GM19240 (cell line): Measurements from ENCODE around the gene ACACB.
A peak's percentile ranks its signal among the peaks of the same experiment; 100 is the strongest.

ENCODE experiments used
- DNase-seq: peaks from one replicate; pipeline ENCODE4 v3.0.0; 2011; ENCODE audit warnings: low spot score; ENCODE audit not compliant: insufficient read length

ACACB gene

GRCh38 chr12:109253913-109254544 lies 137.6 kb downstream of the ACACB start:
- no peak for DNase-seq

DNA sequence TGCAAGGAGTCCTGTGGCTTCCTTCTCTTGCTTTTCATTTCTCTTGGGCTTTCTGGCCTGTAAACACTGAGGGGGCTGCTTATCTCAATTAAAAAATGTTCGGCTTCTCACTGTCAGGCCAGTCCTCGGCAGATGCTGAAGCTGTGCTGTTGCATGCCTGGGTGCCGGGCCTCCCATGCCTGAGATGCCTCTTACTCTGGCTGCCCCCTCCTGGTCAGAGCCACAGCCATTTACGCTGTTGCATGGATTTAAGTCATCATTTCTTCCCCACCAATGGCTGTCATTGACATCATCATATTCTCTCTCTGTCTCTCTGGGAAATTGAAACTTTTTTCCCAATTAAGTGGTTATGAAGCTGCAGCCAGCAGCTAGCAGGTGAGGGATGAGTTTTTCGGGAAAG lies 139.0 kb downstream of the ACACB start:
- no peak for DNase-seq

GRCh38 chr12:109256011-109256410 lies 139.6 kb downstream of the ACACB start:
- no peak for DNase-seq

DNA sequence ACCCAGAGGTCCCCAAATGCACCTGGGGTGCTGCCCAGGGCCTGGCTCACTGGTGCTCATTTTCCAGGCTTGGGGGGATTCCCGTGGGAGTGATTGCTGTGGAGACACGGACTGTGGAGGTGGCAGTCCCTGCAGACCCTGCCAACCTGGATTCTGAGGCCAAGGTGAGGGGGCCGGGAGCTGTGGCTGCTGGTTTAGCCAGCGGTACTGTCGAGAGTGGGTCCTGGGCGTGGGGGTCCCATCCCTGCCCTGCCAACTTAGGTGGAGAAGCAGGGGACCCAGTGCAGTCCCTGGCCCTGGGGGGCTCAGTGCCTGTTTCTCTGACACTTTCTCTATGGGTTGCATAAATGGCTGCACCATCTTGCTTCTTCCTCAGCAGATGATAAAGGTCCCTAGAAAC lies 141.8 kb downstream of the ACACB start:
- no peak for DNase-seq

DNA sequence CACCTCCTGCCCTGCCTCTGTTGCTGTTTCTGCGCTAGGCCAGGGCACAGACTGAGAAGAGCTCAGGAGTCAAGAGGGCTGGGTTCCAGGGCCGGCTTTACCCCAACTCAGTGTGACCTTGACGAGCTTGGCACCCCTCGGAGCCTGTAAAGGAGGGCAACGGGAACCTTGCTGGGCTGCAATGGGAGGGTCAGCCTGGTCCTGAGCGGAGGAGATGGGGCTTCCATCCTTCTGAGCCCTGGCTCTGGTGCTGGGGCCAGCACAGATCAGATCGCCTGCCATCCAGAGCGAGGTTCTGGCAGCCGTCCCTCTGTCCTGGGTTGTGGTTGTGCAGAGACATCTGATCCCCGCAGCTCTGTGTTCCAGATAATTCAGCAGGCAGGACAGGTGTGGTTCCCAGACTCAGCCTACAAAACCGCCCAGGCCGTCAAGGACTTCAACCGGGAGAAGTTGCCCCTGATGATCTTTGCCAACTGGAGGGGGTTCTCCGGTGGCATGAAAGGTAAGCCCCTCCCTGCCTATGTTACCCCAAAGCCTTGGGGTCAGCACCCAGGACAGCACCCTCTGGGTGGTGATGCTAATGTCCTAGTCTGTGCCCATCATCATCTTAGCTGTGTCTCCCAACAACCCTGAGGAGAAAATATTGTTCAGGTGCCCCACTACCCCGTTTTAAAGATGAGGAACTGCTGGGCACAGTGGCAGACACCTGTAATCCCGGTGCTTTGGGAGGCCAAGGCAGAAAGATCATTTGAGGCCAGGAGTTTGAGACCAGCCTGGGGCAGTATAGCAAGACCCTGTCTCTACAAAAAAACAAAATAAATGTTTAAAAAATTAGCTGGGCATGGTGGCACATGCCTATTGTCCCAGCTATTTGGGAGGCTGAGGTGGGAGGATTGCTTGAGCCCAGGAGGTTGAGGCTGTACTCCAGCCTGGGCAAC lies 142.5 kb downstream of the ACACB start:
- DNase-seq: no peak

DNA sequence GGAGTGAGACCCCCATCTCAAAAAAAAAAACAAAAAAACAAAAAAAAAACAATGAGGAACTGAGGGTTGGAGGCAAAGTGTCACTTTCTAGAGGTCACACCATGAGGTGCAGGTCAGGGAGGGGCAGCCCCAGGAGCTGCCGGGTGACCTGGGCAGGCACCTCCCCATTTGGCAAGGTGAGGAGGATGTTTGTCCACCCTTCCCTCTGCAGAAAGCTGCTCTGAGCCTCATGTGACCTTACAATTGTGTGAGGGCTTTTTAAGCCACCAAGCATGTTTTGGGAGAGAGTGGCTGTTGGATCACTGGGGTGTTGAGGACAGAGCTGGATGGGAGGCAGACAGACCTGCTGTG lies 143.1 kb downstream of the ACACB start:
- DNase-seq: no peak

GRCh38 chr12:109261087-109261486 lies 144.7 kb downstream of the ACACB start:
- no peak for DNase-seq

DNA sequence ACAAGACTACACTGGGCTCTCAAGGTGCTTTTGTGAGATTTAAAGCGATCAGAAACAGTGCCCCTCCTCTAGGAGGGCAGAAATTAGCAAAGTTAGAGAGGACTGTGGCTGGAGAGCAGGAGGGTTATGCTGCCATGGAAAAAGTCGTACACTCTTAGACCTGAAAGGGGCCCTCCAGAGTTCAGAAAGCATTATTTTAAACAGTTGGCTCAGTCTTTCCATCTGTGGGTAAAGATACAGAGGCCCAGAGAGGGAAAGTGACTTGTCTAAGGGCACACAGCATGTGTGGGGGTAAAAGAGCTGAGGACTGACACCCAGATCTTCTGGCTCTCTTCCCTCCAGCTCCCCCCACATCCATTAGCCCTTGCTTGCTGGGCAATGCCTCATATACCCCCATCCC lies 145.6 kb downstream of the ACACB start:
- no peak for DNase-seq

DNA sequence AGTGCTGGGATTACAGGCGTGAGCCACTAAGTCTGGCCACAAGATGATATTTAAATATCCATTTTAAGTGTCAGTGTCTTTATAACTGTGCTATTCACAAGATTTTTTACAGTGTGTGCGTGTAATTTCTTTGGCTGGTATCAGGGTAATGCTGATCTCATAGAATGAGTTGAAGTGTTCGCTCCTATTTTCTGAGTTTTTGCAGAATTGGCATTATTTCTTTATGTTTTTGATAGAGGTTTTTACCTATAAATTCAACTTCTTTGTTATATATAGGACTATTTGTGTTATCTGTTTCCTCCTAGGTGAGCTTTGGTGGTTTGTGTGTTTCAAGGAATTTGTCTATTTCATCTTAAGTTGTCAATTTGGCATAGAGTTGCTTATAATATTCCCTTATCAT lies 147.1 kb downstream of the ACACB start:
- no peak for DNase-seq

- DNase-seq: peak; percentile 61
These were observed 147.9 kb downstream of the ACACB start for GRCh38 chr12:109264095-109264942.

- no peak for DNase-seq
These were observed 148.7 kb downstream of the ACACB start for GRCh38 chr12:109264943-109265650.

GRCh38 chr12:109266106-109266879 lies 149.9 kb downstream of the ACACB start:
- no peak for DNase-seq

GRCh38 chr12:109267361-109267760 lies 151.0 kb downstream of the ACACB start:
- DNase-seq: no peak

DNA sequence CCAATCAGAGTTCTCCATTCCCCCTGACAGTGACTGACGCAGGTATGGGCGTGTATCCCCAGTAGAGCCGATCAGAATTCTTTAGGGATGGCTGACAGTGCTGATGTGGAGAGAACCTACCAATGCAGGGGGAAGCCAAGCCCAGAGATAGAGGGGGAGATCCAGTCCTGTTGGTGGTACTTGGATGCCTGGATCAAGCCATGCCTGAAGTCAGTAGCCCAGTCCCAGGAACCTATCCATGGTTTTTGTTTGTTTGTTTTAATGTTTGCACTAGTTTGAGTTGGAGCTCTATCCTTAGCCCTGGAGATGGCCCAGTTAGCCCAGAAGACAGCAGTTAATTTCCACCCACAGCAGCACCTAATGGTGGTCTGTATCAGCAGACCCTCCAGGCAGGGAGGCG lies 152.5 kb downstream of the ACACB start:
- no peak for DNase-seq

- no peak for DNase-seq
These were observed 153.0 kb downstream of the ACACB start for GRCh38 chr12:109269428-109269827.

DNA sequence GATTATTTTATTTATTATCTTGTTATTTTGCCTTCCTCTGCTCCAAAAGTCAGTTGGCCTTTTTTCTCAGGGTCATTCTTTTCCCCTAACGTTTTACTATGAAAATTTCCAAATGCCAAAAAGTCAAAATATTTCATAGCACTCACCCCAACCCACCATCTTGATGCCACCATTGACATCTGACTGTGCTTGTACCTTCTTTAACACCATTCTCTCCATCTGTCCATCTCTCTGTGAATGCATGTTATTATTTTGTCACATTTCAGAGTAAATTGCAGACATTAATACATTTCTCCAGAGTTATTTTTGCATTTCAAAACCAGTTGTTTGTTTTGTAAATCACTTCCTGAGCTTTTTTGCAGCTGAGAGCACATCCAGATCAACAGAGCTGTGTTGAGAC lies 154.1 kb downstream of the ACACB start:
- no peak for DNase-seq

GRCh38 chr12:109271418-109271817 lies 155.0 kb downstream of the ACACB start:
- no peak for DNase-seq

DNA sequence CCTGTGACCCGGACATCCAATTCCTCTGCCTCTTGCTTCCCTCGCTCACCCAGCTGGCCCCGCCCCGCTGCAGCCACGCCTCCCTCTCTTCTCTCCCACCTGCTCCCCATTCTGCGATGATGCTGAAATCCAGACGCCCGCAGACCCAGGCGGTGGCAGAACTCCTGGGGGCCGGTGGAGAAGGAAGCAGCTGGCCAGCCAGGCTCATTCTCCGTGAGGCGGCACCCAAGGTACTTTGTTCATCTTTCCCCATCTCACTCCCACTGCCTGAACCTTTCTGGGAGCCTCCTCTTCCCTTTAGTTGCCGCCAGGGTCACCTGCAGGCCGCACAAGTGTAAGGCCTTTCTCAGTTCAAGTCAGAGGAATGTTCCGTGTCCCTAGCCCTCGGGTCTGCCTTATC lies 157.0 kb downstream of the ACACB start:
- DNase-seq: no peak

DNA sequence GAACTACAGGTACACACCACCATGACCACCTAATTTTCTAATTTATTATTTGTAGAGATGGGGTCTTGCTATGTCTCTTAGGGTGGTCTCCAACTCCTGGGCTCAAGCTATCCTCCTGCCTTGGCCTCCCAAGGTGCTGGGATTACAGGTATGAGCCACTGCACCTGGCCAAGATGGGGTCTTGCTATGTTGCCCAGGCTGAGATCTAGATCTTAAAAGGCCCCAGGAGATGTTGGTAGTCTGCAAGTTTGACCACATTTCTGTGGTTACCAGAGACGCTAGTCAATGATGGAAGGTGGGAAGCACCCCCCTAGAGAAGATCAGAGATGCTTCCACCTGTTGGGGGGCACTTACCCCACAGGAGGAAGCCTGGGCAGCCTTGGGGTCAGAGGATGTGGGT lies 158.0 kb downstream of the ACACB start:
- no peak for DNase-seq

GRCh38 chr12:109275173-109275572 lies 158.8 kb downstream of the ACACB start:
- no peak for DNase-seq

DNA sequence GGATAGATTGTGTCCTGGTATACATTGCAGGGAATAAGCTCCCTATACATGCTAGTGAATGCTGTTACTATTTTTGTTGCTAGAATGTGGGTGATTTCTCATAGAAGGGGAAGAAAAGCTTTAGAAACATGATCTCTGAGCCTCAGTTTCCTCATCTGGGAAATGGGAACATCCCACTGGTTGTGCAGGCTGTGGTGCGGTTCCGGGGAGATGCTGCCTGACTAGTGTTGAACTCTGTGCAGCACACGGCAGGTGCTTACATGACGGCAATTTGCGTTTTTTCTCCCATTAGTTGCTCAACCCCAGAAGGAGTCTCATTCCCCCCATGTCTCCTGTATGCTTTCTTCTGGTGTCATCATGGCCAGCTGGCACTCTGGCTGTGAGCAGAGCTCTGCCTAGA lies 159.8 kb downstream of the ACACB start:
- DNase-seq: no peak
